ENCODE results near the gene LKAAEAR1. TPM values are rescaled to one million over a fixed set of nuclear protein-coding genes. Genes with fewer than 3 reads are reported as not detected.

LKAAEAR1 gene
- total and polyA plus RNA-seq, 8 donors: 0.22 to 0.24 TPM; not detected in 6

DNA sequence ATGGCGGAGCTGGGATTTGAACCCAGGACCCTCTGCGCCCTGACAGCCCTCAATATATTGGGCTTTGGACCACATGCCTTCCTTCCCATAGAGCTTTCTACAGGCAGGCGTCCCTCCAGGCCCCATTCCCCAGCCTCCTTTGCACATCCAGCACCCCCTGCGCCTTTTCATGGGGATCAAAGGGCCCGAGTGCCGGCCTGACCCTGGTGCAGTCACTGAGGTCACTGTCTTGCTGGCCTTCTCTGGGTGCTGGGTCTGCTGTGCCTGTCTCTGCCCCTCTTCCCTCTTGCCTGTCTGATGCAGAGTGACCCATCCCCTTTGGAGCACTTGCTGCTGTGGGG lies 2.6 kb downstream of the LKAAEAR1 start:
- Histone ChIP-seq H3K27me3 (no peaks in the 10 kb centered on the region), H3K36me3 (no peaks in the 10 kb centered on the region), H3K27ac (no peak overlapping the region), H3K9me3 (no peaks in the 10 kb centered on the region), H3K4me3 (no peak overlapping the region), H3K4me1 (peaks cover 5 to 15% (median 6%) of the 10 kb centered on the region in 3 donors)
- no peak for FAIRE-seq
- intact Hi-C loops (cut with DNase I): no loop called here
- DNase-seq: no peak
- ATAC-seq: no peak
- TF ChIP-seq, protein P1, sequence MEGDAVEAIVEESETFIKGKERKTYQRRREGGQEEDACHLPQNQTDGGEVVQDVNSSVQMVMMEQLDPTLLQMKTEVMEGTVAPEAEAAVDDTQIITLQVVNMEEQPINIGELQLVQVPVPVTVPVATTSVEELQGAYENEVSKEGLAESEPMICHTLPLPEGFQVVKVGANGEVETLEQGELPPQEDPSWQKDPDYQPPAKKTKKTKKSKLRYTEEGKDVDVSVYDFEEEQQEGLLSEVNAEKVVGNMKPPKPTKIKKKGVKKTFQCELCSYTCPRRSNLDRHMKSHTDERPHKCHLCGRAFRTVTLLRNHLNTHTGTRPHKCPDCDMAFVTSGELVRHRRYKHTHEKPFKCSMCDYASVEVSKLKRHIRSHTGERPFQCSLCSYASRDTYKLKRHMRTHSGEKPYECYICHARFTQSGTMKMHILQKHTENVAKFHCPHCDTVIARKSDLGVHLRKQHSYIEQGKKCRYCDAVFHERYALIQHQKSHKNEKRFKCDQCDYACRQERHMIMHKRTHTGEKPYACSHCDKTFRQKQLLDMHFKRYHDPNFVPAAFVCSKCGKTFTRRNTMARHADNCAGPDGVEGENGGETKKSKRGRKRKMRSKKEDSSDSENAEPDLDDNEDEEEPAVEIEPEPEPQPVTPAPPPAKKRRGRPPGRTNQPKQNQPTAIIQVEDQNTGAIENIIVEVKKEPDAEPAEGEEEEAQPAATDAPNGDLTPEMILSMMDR (IDR thresholded peaks at IDR 0.05): no peak
- WGBS, 2 donors: 84 to 88% methylated on average over 6 of the region's 6 CpGs

DNA sequence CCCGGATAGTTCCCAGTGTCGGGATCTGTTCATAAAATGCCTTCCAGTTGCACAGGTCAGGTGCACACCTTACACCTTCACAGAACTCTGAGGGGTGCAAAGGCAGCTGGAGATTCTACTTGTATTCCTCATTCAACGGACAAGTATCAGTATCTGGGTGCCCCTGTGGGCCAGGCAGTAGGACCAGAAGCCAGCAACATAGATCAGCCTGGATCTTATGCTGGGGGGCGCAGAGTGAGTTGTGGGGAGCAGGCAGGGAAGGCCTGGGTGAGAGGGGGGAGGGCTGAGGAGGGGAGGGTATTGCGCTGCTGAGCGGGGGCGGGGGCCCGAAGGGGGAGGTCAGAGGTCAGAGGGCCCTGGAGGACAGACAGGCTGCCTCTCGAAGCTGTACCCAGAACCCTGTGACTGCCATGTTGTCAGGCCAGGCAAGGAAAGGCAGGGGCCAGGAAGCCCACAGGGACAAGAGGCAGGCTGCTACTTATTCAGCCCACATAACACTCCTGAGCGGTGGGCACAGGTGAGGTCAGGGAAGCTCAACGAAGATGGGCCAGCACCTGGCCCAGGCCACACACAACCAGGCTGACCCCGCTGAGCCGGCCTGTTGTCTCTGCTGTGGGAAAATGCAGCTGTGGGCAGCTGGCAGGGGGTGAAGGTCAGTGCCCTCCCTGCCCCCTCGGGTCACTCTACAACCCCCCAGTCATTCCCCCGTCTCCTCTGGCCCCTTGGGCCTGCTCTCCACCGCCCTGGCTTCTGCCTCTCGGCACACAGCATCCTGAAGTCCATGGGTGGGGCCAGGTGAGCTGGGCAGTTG lies 3.2 kb downstream of the LKAAEAR1 start:
- peak overlapping the region in 1 of 4 donors; percentile 40 for H3K4me3 ChIP-seq
- H3K4me1 ChIP-seq: peaks cover 5 to 15% (median 6%) of the 10 kb centered on the region in 3 donors
- H3K9me3 ChIP-seq: no peaks in the 10 kb centered on the region
- no peaks in the 10 kb centered on the region for H3K27me3 ChIP-seq
- DNase-seq (no peak), ATAC-seq (no peak), FAIRE-seq (no peak)
- intact Hi-C loops (cut with DNase I): no loop called here
- TF ChIP-seq, protein P1 (IDR thresholded peaks at IDR 0.05): no peak
- 66 to 70% methylated on average over 17 of the region's 17 CpGs for WGBS, 2 donors
- no peaks in the 10 kb centered on the region for H3K36me3 ChIP-seq
- H3K27ac ChIP-seq: no peak overlapping the region

DNA sequence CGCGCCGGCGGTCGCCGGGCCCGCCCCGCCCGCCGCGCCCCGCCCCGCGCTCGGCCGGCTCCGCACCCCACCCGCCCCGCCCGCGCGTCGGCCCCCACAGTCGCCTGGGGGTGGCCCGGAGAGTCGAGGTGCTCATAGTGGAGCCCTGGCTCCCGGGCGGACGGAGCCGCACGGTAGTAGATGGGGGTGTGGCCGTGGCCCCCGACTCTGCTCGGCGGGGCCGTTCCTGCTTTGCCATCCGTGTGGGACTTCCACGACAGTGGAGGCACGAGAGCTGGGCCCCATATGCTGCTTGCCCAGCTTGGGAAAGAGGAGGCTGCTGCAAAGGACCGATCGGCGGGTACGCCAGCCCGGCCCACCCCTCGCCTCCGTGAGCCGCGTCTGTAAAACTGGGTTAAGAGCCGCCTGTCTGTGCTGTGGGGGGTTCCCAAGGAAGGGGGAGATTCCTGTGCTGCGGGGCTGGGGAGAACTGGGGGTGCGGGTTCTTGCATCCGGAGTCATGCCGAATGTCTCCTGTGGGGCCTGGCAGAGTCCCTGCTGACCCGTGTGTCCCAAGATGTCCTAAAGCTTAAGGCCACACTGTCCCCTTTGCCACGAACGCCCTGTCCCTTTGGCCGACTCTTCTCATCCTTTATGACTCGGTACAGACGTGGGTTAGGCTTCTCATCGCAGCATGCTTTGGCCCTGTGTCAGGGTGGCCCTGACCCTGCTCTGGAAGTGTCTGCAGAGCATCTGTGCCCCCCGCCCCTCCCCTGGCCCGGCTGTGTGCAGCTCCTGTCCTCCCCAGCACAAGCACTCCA lies 4.0 kb downstream of the LKAAEAR1 start, which contains the start of gene OPRL1:
Gene OPRL1, plus strand, starts transcription at position 70 of the 800 bp plus-strand sequence. CDS start 12,639 bp downstream, outside the sequence.
- ATAC-seq: peak in 3 of 4 donors; percentile 2 to 3 (median 2)
- 8 to 12% methylated on average over 61 to 62 of the region's 62 CpGs for WGBS, 2 donors

DNA sequence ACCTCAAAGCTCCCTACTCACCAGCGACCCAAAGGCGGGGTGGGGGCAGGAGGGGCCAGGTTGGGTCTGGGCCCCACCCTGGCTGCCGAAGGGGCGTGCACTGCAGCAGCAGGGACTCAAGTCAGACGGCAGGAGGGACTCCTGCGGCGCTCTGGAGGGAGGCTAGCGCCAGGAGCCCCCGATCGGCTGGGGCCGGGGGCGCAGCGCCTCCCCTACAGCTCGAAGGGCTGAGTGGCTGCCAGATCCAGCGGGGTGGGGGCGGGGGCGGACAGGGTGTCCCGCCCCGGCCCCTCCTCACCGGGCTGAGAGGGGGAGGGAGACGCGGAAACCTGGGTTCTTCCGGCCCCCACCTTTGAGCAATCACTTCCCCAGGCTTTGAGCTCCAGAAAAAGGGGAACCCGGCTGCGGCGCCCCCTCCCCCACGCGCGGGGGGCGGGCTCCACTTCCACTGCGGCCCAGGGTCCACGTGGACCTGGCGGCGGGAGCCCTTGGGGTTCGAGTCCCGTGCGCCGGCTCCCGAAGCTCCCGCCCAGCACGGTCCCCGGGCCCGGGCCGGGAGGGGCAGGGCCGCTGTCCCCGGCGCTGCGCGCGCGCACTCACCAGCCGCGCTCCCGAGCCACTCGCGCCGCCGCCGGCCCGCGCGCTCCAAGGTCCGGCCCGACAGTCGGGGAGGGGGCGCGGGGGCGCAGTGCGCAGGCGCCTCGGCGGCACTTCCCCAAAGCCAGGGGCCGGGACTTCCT lies 4.8 kb downstream of the LKAAEAR1 start, which contains the start of gene RGS19:
Gene RGS19, minus strand, starts transcription at position 246 of the 740 bp plus-strand sequence. CDS start 2,632 bp downstream, outside the sequence.
- Histone ChIP-seq H3K4me3 (peak within 1 kb of the TSS; percentile 33 to 83 (median 75)), H3K36me3 (no peaks in the 10 kb centered on the region), H3K4me1 (peaks cover 5 to 15% (median 6%) of the 10 kb centered on the region in 3 donors), H3K9me3 (no peaks in the 10 kb centered on the region), H3K27me3 (no peaks in the 10 kb centered on the region), H3K27ac (peak within 1 kb of the TSS; percentile 35 to 75 (median 54))
- TF ChIP-seq, protein P1 (IDR thresholded peaks at IDR 0.05): no peak
- peak; percentile 63 to 75 (median 73) for ATAC-seq
- intact Hi-C loops (cut with DNase I): no loop called here
- WGBS, 2 donors: 0 to 1% methylated on average over 32 to 73 of the region's 73 CpGs
- no peak for FAIRE-seq
- peak in 5 of 6 donors; percentile 68 to 91 (median 80) for DNase-seq

More for the DNA sequence above, 4.0 kb downstream of the LKAAEAR1 start, which contains the start of gene OPRL1:
- H3K9me3 ChIP-seq: no peaks in the 10 kb centered on the region
- H3K27ac ChIP-seq: peak within 1 kb of the TSS; percentile 35 to 75 (median 54)
- FAIRE-seq (no peak), DNase-seq (no peak)
- TF ChIP-seq, protein P1 (IDR thresholded peaks at IDR 0.05): no peak
- H3K27me3 ChIP-seq: no peaks in the 10 kb centered on the region
- peaks cover 5 to 15% (median 6%) of the 10 kb centered on the region in 3 donors for H3K4me1 ChIP-seq
- H3K36me3 ChIP-seq: no peaks in the 10 kb centered on the region
- intact Hi-C loops (cut with DNase I): no loop called here
- peak within 1 kb of the TSS; percentile 33 to 83 (median 75) for H3K4me3 ChIP-seq
